Epidermal melanocyte (primary cell): ENCODE data around the gene SCYGR2.

Experiments used
- DNase-seq: peaks from one replicate; pipeline ENCODE4 v3.0.0; 2011; ENCODE audit warnings: low spot score; ENCODE audit not compliant: insufficient read length

Gene SCYGR2

DNA sequence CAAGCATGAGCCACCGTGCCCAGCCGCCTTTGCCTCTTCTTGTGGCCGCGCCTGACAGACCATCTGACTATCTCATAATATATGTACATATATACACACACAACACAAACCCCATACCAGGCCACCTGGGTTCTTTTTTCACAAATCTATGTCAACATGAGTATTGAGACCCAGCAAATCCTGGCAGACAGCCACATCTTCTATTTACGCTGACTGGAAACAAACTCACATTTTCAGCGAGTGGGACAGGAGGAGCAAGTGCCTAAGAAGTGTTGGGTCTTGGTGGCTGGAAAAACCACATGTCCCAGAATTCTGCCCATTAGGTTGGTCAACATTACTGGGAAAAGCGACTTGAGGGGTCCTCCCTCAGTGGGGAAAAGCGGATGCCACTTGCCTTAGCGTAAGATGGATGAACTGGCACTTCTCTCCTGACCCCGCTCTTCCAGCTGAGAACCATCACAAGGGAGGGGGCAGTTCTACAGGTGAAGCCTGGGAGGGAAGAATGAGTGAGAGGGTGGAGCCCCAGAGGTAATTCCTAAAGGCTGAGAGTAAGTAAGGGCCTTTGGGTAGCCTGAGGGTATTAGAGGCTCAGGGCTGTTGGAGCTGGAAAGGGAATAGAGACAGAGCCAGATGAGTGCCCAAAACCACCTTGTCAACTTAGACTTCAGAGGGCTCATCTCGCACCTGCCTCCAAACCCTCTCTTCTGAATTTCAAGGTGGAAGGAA is 14.0 kb downstream of the SCYGR2 start:
- DNase-seq = no peak

DNA sequence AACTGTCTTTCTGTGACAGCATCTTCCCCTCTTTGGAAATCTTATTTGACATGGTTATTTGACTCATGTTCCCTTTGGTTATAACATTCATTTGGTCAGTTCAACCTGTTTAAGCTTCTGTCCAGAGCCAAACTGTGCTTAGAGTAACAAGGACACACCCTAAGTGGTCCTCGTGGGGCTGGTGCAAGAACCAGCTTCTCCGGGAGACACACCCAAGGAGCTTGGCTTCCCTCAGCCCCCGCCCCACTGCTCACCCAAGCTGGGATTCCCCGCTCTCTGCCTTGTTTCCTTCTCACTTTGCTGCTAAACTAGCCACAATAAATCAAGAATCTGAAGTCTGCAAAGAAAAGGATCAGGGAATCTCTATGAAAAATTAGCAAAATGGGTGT is 14.6 kb downstream of the SCYGR2 start:
- no peak for DNase-seq

DNA sequence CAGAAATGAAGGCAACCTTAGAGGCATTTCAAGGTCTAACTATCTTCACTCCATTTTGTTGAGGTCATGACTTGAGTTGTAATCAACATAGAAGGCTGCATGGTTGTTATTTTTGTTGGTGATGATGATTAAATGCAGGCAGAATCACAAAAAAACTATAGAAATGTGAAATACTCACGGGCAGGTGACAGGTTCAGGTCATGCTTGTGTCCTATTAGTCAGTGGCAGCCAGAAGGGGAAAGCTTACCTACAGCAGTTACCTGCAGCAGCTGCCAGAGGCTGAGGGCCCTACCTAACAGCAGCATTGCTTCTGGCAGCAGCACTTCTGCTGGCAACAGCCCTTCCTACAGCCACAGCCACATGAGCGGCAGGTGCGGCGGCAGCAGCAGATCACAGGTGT is 15.6 kb downstream of the SCYGR2 start:
- no peak for DNase-seq

DNA sequence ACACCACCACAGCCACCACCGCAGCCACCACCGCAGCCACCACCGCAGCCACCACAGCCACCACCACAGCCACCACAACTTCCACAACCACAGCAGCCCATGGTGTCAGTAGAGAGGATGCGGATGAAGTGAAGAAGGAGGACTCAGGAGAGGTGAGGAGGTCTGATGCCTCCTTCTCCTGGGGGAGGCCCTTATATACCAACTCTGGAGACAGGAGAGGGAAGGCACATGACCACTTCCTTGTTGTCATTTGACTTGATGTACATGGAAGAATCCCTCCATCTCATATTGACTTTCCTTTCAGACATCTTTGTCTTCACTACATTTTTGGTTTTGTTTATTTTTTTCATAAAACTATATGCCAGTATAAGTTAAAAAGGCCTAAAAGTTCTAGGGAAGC is 16.0 kb downstream of the SCYGR2 start, which contains the start of gene SCYGR3:
SCYGR3 (minus strand) TSS at position 101 of the 400 bp plus-strand sequence; CDS start at position 101, 0 bp downstream.
- no peak for DNase-seq

DNA sequence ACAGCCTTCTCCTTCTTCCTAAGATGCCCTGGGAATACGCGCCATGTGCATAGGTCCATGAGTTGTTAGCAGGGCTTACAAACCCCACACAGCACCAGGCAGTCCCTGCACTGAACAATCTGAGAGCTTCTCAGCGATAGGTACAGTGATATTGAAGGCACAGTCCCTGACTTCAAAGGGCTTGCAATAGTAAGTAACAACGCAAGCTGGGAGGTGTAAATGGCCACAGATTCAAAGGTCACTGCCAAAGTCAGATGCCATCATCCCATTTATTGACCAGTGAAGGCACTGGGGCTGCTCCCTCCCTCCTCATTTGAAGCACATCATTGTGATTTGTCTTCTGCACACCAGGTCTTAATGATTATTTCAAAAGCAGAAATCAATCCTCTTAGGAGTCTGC is 16.5 kb downstream of the SCYGR2 start:
- DNase-seq = no peak

DNA sequence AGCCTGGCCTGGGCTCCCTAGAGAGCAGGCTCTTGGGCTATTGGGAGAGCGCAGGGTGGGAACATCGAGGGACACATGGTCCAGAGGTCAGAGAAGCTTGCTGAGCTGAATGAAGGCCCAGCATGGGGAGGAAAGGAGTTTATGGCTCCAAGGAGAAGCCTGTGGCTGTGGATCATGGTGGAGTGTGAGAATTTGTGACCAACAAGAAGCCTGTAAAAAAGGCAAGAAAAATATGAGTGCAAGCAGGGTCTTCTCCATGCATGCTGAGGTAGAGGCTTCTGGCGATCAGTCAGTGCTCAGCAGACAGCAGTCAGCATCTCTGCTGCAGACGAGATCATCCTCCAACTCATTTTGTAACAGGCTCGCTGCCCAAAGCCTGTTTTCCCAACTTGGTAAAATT is 17.2 kb downstream of the SCYGR2 start:
- no peak for DNase-seq

DNA sequence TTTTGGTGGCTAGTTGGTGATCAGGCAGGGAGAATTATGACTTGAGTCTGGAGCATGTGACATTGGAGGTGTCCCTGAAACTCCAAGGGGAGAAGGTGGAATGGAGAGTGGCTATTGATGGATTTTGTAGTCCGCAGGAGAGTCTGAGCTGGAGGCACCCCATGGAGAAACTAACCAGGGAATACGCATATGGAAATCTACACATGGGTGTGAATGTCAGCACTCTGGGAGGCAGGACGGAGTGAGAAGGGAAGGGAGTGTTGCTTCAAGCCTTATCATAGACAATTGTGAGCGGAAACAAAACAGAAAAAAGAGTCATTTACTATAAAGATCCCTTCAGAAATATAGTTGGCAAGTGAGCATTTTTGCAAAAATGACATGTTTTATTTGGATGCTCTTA is 17.9 kb downstream of the SCYGR2 start:
- DNase-seq = no peak

DNA sequence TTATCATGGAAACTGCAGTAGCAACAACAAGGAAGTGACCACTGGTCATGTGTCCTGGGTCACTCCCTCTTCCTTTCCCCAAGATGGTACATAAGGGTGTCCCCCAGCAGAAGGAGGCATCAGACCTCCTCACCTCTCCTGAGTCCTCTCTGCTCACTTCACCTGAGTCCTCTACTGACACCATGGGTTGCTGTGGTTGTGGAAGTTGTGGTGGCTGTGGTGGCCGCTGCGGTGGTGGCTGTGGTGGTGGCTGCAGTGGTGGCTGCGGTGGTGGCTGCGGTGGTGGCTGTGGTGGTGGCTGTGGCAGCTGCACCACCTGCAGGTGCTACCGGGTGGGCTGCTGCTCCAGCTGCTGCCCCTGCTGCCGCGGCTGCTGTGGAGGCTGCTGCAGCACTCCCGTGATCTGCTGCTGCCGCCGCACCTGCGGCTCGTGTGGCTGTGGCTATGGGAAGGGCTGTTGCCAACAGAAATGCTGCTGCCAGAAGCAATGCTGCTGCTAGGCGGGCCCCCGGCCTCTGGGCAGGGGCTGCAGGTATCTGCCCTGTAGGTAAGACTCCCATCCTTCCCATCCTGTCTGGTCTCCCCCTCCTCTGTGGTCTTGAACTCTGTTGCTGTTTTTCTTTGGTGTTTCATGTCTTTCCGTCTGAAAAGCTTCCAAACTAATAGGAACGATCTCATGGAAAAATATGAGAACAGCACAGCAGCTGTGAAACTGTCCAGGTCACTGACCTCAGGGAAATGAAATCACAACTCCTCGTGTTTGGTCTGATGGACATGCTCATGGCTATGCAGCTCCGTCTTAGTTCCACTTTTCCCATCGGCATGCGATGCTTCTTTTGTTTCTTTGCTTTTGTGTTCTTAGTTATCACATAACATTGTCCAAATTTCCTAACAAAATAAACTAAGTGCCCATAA is 18.9 kb downstream of the SCYGR2 start, which contains the start of gene SCYGR4:
SCYGR4 (plus strand) TSS at position 183 of the 915 bp plus-strand sequence; CDS start at position 183, 0 bp downstream.
- DNase-seq = no peak

DNA sequence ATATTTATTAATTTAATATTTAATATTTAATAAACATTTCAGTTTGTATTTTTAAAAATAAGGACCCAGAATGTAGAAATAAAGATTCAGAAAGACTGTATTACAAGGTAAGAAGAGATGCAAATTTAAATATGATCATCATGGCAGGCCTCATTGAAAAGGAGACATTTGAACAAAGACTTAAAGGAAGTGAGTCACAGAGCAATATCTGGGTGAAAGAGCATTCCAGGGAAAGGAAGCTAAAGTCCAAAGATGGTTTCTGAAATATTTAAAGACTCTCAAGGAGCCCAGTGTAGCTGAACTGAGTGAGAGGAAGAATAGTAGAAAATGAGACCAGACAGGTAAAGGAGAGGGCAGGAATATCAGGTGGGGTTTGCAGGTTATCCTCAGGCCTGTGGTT is 24.5 kb downstream of the SCYGR2 start:
- DNase-seq = no peak

DNA sequence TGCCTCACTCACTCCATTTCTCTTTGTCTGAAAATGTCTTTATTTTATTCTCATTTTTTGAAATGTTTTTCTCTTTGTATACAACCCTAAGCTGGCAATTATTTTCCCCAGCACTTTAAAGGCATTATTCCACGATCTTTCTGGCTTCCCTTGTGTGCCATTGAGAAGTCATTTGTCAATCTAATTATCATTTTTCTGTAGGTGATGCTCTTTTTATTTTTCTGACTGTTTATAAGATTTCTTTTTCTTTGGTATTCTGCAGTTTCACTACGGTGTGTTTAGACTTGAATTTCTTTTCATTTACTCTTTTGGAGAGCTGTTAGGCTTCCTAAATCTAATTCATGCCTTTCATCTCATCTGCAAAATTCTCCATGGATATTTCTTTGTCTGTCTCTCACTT is 26.7 kb downstream of the SCYGR2 start:
- DNase-seq = no peak

DNA sequence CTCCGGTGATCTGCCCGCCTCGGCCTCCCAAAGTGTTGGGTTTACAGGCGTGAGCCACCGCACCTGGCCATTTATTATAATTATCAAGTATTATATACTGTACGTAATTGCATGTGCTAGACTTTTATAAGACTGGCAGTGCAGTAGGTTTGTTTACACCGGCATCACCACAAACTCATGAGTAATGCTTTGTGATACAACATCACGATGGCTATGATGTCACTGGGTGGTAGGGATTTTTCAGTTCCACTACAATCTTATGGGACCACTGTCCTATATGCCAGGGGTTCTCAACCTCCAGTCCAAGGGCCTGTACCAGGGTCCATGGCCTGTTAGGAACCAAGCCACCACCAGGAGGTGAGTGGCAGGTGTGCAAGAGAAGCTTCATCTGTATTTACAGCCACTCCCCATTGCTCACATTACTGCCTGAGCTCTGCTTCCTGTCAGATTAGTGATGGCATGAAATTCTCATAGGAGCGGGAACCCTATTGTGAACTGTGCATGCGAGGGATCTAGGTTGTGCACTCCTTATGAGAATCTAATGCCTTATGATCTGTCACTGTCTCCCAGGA is 28.0 kb downstream of the SCYGR2 start:
- DNase-seq = no peak

DNA sequence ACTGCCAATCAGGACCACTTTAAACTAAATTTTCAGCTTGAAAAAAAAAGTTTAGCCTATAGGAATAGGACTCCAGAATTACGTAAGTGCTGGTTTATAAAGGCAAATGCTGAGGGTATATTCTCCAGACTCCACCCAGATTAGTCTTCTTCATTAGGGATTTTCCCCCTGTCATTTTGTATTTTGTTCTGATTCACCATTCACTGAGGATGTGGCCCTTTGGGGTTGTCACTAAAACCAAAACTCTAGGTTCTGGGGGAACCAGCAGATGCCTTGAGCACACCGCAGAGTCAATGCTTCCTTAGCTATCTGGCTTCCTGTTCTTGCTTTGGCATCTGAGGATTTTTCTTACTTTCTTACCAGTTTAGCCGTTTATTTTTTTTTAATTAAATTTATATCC is 29.1 kb downstream of the SCYGR2 start:
- DNase-seq = no peak

DNA sequence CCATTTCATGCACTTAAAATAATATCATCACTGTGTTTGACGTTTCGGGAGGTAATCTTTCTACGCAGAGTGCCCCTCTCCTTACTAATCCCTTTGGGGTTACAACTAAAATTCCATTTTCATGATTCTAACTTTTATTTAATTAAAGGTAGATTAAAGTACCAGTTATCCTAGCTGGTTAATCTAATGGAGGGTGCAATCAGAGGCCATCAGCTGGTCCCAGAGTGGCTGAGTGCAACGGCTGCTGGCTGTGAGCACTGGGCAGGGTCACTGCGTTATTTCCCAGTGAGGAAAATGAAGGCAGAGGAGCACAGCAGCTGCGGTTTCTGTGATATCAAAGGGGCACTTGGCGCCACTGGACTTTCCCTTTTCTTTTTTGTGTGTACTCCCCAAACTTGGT is 30.7 kb downstream of the SCYGR2 start:
- no peak for DNase-seq

DNA sequence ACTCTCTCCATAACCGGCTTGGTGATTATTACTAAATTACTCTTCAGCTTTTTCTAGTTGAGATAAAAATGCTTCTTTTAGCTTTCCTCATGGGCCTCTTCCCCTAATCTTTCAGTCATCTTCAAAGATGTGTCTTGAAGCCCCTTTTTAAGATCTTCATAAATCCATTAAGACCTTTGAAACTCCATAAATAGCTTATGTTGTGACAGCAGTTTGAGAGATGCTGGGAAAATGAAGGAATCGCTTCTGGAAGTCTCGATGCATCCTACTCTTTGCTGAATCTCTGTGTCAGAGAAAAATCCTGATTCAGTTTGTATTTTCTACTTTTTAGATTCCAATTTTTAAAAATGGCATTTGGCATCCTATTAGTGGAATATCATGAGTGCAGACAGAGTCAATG is 31.6 kb downstream of the SCYGR2 start:
- no peak for DNase-seq

DNA sequence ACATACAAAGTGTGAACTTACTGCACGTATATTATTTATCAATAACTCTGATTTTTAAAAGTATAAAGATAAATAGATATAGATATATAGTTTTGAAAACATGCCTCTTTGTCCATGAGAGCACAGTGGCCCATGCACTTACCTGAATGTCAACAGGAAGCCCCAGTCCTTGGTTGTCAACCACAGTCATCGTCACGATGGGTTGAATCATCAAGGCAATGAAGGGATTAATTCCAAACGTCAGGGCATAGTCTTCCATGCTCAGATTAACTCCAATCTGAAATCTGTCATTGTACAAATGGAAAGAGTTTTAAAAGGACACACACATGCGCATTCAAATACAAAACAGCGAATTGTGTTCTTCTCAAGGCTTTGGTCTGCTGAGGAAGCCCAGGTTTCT is 34.1 kb downstream of the SCYGR2 start:
- no peak for DNase-seq

DNA sequence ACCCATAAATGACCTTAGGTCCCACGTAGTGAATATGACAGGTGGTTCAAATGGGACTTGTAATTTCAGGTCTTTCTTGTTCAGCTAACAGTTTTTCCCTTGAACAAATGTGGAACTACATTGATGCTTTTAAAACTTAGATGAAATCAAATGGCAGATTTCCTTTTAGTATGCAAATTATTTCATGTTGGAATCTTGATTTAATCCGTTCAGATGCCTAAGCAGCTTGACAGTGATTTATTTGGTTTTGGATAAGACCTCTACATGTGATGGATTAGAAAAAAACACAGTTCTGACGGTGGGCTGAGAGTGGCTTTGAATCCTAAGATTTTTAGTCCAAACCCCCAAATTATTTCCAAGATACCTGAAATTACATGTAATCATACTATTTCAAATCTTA is 35.5 kb downstream of the SCYGR2 start:
- no peak for DNase-seq

DNA sequence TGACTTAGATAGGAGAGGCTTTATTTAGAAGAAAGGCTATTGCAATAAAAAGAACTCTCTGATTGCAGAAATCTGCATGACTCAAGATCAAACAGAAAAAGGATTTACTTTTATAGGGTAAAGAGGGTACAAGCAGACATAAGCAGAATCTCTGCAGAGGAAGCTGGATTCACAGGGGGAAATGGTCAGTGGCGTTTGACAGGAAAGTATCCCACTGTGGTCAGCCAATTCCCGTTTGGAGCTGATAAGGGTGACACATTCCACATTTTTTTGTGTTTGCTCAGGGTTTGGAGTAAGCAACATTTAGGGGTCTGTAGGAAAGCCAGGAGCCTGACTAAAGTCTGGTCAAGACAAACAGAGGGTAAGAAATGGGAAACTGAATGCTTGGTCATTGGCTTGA is 44.0 kb downstream of the SCYGR2 start:
- DNase-seq = no peak

DNA sequence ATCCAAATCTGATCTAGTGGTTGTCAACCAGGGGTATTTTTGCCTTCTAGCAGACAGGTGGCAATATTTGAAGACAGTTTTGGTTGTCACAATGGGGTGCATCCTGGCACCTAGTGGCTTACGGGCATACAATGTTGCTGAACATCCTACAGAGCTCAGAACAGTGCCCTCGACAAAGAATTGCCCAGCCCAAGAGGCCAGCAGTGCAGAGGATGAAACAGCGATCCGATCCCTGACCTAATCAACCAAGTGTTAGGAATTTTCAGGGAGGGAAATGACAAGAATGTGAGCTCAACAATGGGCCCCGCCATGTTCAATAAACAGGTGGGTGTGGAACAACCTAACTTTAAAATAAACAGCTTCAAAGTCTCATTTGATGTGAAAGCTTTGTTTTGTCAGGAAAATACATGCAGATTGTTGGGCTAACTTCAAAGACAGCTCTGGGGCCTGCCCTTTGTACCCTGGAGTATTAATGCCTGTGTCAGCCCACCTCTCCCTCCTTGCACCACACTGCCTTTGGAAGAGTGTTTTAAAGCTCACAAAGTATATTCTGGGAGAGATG is 45.4 kb downstream of the SCYGR2 start:
- DNase-seq = no peak
